Activated T-cell treated with anti-CD3 and anti-CD28 coated beads, Interleukin-2, amount 50 U/mL, for 48 hours (primary cell): ENCODE results near the gene SIRT4.
"Not testable (repeated sequence)": the region's sequence is repeated elsewhere in the genome, so short reads cannot be mapped to it uniquely, and the experiment has no call there.

ENCODE experiments used
- DNase-seq, 2 experiments: peaks; one replicate each; pipeline ENCODE4 v3.0.0-alpha.2; 2020

The SIRT4 gene, protein sequence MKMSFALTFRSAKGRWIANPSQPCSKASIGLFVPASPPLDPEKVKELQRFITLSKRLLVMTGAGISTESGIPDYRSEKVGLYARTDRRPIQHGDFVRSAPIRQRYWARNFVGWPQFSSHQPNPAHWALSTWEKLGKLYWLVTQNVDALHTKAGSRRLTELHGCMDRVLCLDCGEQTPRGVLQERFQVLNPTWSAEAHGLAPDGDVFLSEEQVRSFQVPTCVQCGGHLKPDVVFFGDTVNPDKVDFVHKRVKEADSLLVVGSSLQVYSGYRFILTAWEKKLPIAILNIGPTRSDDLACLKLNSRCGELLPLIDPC

GRCh38 chr12:120301962-120302815, at the start of gene SIRT4:
Gene SIRT4 (plus strand): TSS chr12:120302321. CDS start chr12:120303562, 1,241 bp downstream.
- DNase-seq, result peak; percentile 89 to 90

GRCh38 chr12:120253313-120253712, 48.8 kb upstream of the SIRT4 start:
- DNase-seq, result not testable (repeated sequence)

DNA sequence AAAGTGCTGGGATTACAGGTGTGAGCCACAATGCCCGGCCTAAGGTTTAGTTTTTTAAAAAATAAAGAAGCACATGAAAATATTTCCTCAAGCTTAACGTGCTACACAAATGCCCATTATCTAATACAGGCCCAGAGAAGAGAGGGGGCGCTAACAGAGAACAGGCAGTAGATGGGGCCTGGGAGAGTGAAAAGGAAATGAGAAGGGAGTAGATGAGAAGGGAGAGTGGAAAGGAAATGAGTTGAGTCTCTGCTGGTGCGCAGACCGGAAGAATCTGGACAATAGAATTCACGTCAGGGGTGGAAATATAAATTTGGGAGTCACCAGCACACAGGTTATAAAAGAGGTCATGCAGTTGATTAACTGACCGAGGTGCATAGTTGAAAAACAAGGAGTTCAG, 47.3 kb upstream of the SIRT4 start:
- no peak for DNase-seq

DNA sequence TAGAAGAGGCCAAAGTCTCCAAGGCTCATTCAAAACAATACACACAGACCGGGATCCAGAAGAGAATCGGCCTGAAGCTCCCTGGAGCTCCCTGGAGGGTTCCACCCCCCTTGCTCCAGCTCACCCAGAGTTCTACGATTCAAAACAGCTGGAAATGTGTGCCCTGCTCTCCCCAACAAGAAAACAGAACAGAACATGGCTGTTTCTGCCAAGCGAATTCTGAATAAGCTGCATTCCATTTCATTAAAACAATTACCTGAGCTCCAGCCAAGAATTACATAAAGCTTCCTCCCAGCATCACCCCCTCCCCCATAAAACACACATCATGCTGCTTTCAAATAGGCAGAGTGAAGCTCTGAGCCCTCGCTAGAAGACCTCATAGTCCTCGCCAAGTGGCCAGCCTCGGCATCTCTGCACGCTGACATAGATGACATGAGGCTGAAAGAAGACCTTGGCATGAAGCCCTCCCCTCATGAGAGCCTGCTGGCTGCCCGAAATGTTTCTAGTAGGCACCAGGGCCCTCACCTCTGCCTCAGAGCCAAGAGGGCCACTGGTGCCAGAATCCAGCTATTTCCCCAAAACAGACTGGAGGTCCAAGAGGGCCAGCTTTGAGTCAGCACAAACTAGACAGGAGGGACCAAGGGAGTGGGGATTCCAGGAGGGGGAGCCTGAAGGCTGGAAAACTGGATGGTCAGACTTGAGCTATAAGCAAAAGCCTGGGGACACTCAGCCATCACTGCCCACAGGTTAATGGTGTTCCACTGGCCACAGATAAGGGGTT, 44.9 kb upstream of the SIRT4 start:
- DNase-seq, result no peak

GRCh38 chr12:120258323-120258896, 43.7 kb upstream of the SIRT4 start:
- DNase-seq, result no peak

DNA sequence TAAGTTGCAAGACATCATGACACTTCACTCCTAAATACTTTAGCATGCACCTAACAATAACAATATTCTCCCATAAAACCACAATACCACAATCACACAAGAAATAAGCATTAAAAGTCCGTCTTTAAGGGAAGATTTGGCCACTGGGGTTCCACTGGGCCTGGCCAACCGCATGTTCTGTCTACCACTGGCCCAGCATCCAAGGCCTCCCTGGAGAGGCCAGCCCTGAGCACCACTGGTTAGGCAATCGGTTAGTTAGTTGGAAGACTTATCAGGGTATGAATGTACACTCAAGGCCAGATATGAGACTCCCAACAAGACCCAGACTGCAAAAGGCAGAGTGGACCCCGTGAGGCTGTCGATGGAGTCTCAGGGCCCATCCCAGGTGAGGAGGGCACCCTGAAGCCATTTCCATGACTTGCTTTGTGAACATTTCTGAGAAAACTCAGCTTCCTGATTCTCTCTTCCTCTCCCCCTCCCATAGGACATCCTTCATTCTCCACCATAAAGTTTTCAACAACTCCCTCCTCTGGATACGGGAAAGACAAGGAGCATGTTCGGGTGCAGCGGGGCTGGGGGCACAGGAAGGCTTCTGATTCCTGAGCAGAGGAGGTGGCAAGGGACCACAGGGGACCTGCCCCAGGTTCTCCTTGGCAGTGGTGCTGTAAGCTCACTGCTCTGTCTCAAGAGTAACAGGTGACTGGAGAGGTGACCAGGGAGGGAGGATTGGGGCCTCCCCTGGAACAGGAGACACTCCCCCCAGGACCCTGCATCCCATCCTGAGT, 42.5 kb upstream of the SIRT4 start:
- DNase-seq, result no peak

GRCh38 chr12:120260607-120261006, 41.5 kb upstream of the SIRT4 start:
- no peak for DNase-seq

DNA sequence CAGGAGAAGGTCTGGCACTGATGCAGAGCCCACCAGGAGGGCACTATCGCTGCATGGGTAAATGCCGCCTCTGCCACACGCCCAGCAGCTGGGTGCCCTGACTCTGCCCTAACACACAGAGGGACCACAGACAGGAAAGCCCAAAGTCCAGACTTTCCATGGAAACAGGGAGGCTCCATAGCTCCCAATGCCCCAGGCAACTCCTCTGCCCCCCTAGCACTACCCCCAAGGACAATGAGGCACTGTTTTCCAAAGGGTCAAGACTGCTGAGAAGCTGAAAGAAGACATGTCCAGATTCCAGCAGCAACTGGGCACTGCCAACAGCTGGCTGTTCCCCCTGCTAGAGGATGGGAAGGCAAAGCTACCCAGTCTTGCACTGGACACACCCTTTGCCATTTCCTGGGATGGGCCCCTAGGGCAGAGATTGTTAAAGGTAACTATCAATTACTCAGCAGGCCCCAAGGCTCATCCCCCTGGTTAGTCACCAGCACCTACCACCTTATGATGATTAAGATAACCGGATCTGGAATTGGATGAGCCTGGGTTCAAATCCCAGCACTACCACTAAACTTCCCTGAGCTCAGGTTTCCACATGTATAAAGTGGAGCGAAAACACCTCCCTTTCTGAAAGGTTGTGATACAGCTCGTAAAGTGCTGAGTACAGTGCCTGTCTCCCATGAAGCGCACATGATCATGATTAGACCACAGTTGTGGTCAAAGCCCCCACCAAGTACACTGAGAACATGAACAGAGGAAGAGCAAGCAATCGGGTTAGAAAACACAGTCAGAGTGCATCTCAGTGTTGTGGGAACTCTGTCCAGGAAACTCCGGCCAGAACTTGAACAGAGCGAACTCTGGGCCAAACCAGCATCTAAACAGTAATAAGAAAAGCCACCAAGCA, 39.9 kb upstream of the SIRT4 start:
- peak; percentile 49 to 50 for DNase-seq

- no peak for DNase-seq
Observed at GRCh38 chr12:120262852-120263747, 39.0 kb upstream of the SIRT4 start.

- no peak for DNase-seq
Observed at GRCh38 chr12:120263748-120264085, 38.4 kb upstream of the SIRT4 start.

DNA sequence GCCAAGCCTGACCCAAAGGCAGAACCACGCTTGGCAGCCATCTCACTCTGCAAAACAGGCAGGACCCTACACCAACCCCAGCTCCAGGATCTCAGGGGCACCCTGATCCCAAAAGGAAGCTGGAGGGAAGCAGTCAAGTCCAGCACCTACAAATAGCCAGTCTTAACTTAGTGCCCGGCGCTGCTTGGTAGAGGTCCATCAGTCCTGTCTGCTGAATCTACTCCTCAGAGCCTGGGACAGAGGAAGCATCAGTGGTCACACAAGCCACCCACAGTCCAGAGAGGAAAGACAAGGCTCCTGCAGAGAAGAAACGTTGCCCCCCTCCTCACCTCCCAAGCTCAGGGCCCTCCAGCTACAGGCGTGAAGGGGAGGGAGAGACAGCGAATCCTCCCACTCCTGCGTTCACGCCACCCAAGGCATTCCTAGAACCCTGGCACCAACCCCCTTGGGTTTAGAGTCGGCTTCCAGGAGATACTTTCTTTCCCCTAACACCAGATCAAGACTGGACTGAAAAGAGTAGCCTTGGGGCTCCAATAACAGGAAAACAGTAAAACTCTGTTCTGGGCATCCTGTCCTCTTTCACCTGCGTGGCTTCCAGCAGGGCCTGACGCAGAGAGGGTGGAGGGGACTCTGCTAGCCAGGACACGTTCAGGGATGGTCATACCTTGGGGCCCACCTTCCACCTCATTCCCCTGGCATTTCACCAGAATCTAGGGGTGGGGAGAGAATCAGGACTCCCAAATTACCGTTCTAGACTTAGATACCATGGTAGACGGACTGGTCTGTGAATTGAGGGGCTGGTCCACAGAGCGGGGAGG, 37.8 kb upstream of the SIRT4 start:
- DNase-seq, result peak in 1 of 2 experiments; percentile 41

GRCh38 chr12:120264904-120265472, 37.1 kb upstream of the SIRT4 start:
- DNase-seq, result no peak

GRCh38 chr12:120265473-120266179, 36.5 kb upstream of the SIRT4 start, which contains the start of gene PXN:
Gene PXN (minus strand): TSS chr12:120265730. CDS start chr12:120265629, 101 bp downstream.
- DNase-seq, result peak; percentile 89 to 94

DNA sequence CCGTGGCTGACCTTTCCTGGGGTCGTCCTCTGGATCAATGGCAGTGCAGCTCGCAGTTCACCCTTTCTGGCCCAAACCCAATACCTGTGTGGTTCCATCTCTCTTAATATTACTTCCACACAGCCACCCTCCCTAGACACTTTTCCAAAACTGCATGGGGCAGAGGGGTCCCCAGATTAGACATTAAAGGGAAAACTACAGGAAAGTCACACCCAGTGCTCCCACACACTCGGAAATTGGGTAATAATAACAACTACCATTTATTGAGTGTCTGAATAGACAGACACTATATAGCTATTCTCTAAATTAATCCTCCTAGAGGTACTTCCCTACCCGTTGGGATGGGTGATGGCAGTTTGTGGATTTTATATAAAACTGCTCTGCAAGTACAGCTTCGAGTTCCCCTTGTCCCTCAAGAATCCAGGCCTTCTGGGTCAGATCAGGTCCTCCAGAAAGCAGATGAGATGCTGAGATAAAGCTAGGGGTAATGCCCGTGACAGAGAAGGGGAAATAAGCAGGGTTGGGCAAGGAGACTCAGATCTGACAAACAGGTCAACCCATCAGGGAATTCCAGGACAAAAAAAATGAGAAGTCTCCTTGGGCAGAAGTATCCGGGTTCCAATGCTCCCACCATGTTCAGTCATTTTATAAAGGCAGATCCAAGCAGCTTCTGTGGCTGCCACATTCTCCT, 35.8 kb upstream of the SIRT4 start:
- DNase-seq, result no peak

DNA sequence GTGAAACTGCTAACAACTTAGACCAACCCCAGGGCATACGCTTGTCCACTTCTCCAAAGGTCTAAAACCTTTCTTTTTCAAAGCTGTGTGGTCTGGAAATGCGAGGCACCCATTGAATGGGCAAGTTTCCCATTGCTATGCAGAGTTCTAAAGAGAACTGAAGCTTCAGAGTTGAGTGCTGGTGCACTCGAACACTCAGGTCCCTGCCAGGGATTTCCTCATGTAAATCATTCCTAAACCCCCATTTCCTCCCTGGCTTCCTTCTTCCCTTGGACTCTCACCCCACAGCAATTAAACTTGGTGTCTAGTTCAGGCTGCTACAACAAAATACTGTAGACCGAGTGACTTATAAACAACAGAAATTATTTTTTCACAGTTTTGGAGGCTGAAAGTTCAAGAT, 34.4 kb upstream of the SIRT4 start:
- DNase-seq, result no peak

GRCh38 chr12:120276734-120277133, 25.4 kb upstream of the SIRT4 start:
- no peak for DNase-seq
